GM21528 (cell line): ENCODE data around the gene PAF1.

Source experiments
- ATAC-seq: cut with Tn5 transposase; IDR thresholded peaks from one replicate; pipeline ENCODE4 v1.9.1; 2021; ENCODE audit warnings: mild to moderate bottlenecking, moderate library complexity; ENCODE audit not compliant: unreplicated experiment, low FRiP score

Gene PAF1

GRCh38 chr19:39417463-39418181 is 26.7 kb upstream of the PAF1 start:
- ATAC-seq = no peak

DNA sequence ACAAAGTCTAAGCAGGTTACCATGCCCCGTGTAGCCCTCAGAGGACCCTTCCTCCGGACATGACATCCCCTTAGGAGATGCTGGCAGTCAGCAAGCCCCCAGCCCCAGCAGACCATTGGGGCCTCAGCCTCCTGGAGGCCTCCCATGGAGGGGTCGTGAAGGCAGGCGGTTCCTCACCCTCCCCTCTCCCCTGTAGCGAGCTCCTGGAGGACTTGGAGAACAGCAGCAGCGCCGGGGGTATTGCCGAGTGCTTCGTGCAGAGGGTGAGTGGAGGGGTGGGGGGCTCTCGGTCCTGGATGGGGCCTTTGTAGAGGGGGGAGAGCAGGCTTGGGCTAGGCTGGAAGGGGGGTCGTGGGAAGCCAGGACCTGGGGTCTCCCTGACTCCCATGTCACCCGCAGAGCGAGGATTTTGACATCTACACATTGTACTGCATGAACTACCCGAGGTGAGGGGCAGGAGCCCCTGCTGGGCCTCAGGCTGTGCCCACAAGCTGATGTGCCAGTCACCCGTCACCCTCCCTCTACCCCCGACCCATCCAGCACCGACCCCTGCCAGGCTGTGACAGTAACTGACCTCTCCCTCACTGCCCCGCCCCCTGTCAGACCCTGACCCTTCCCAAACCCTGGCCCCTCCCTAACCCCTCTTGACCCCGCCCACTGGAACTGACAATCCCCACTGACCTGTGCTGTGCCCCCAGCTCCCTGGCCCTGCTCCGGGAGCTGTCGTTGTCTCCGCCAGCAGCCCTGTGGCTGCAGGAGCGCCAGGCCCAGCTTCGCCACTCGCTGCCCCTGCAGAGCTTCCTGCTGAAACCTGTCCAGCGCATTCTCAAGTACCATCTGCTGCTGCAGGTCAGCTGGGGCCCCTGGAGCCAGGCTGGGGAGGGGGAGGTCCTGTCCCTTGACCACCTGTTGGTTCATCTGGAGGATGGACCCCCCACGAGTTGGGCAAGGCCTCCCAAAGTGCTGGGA is 25.5 kb upstream of the PAF1 start:
- no peak for ATAC-seq

- no peak for ATAC-seq
Measured at GRCh38 chr19:39415111-39416046, 24.5 kb upstream of the PAF1 start.

- ATAC-seq = no peak
Measured at GRCh38 chr19:39413911-39414608, 23.2 kb upstream of the PAF1 start.

- no peak for ATAC-seq
Measured at GRCh38 chr19:39413272-39413910, 22.5 kb upstream of the PAF1 start.

DNA sequence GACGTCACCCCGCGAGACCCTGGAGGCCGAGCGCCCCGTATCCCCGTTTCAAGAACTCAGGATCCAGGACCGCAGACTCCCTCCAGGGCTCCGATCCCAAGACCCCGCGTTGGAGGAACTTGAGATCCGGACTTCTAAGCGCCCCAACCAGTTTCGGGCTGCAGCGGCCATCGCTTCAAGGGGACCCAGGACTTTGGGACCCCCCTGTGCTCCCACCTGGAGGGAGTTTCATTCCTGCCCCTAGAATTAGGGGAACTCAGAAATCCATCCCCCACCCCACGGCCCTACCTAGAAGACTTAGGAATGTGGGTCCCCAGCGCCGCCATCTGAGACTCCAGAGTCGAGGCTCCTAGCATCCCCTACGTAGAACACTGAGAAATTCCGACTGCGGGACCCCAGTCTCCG is 22.0 kb upstream of the PAF1 start:
- ATAC-seq = no peak

GRCh38 chr19:39412100-39412866 is 21.4 kb upstream of the PAF1 start, which contains the start of gene PLEKHG2:
PLEKHG2 (plus strand) TSS chr19:39412669; CDS start chr19:39414087, 1,418 bp downstream.
- ATAC-seq = peak; percentile 48

DNA sequence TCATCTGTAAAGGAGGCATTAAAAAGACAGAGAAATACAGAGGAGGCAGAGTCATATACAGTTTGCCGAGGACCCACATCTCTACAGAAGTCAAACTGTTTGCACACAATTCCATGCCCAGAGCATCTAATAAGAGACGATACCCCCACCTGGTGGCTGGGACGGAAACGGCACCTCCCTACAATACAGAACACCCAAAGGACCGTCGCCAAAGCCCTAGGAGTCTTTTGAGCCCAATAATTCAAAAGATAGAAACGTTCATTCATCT is 20.9 kb upstream of the PAF1 start:
- peak; percentile 30 for ATAC-seq

GRCh38 chr19:39411081-39411831 is 20.4 kb upstream of the PAF1 start:
- ATAC-seq = no peak

- no peak for ATAC-seq
Measured at GRCh38 chr19:39410831-39411080, 19.9 kb upstream of the PAF1 start.

DNA sequence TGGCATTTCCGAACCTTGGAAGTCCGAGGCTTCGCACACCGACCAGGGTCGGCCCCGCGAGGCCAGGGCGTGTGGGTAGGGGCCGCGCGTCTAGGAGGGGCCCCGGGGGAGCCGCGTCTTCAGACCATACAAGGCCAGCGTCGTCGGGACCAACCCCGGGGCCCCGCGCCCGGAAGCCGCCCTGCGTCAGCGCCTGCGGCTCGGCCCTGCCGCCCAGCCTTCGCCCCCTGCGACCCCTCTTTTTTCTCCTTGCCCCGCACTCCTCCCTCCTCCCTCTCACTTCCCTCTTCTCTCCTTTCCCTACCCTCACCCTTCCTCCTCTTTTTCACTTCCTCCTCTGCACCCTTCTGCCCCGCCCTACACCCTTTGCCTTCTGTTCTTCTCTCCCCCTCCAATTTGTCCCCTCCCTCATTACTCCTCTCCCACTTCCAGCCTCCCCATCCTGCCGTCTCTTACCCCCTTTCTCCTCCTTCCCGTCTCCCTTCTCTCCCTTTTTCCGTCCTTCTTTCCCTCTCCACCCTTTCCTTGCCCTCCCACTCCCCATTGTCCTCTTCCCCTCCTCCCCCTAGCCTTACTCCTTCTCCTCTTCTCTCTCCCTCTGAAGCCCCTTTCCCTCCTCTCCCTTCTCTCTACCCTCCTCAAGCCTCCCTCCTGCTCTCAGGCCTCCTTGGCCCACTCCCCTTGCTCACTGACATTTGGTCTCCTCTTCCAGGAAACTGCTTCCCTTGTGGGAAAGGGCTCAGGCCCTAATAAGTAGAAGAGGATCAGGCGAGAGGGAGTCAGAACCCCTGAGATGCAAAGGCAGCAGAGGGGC is 19.3 kb upstream of the PAF1 start:
- ATAC-seq = no peak

DNA sequence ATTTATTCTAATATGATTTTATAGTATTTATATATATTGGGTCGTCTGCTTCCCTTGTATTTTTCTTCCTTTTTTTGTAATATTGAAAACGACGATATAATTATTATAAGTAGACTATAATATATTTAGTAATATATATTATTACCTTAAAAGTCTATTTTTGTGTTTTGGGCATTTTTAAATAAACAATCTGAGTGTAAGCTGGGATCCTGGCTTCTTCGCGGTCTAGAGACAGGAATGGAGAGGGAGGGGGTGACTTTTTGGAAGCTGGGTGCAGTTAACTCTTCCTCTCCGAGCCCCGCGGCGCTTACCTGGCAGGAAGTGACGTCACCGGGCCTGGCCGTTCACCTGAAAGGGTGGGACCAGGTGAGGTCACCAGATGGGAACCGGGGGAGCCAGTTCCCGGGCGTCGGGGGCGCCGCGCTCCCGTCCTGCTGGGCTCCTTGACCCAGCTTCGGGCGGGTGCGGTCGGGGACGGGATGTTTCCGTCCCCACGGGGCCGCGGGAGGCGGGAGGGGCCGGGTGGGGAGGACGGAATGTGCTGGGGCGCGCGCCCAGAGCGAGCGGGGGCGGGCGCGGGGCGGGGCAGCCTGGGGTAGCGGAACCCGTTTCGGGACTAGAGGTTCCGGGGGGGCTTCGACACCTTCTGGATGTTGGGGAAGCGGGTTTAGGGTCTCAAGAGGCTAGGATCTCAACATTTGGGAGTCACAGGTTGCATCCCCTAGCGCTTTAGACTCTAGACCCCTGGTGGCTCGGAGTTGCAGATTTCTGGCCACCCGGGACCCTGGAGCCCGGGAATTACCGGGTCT is 18.5 kb upstream of the PAF1 start:
- ATAC-seq = no peak

DNA sequence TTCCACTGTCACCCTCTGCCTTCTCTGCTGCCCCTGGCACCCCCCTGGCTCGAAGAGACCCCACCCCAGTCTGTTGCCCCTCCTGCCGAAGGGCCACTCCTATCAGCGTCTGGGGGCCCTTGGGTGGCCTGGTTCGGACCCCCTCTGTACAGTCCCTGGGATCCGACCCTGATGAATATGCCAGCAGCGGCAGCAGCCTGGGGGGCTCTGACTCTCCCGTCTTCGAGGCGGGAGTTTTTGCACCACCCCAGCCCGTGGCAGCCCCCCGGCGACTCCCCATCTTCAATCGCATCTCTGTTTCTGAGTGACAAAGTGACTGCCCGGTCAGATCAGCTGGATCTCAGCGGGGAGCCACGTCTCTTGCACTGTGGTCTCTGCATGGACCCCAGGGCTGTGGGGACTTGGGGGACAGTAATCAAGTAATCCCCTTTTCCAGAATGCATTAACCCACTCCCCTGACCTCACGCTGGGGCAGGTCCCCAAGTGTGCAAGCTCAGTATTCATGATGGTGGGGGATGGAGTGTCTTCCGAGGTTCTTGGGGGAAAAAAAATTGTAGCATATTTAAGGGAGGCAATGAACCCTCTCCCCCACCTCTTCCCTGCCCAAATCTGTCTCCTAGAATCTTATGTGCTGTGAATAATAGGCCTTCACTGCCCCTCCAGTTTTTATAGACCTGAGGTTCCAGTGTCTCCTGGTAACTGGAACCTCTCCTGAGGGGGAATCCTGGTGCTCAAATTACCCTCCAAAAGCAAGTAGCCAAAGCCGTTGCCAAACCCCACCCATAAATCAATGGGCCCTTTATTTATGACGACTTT is 17.7 kb upstream of the PAF1 start:
- ATAC-seq = no peak

- no peak for ATAC-seq
Measured at GRCh38 chr19:39407660-39408391, 16.9 kb upstream of the PAF1 start.

DNA sequence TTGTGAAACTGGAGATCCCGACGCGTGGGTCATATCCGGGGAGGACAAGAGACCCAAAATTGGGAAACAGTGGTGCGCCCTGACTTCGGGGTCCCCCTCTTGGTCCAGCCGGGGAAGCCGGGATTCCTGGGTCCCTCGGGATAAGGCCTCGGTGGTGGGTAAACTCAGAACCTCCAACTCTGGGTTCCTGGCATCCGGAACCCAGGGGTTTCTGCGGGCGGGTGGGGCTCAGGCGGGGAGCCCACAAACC is 16.4 kb upstream of the PAF1 start:
- no peak for ATAC-seq
